ENCODE results near the gene APBA3.

APBA3 gene

DNA sequence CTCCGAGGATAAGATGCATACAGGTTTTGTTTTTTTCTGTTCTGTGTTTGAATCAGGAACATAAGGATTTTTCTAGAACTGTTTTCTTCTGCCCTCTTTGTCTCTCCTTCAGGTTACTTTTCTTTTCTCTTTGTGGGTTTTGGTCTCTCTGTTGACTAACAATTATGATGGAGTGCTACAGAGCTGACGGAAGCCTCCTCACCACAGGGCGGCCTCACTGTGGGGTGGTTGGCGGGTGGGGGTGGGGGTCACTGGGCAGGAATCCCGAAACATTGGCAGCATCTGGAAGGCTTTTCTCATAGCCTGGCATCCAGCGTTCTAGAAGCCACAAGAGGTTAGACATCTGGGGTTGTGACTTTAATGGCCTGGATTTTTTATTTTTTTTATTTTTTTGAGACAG, 36.6 kb upstream of the APBA3 start:
- no peak overlapping the region for H3K4me3 ChIP-seq (ENCODE audit: low read depth, low read length)
- TF ChIP-seq, protein P1, sequence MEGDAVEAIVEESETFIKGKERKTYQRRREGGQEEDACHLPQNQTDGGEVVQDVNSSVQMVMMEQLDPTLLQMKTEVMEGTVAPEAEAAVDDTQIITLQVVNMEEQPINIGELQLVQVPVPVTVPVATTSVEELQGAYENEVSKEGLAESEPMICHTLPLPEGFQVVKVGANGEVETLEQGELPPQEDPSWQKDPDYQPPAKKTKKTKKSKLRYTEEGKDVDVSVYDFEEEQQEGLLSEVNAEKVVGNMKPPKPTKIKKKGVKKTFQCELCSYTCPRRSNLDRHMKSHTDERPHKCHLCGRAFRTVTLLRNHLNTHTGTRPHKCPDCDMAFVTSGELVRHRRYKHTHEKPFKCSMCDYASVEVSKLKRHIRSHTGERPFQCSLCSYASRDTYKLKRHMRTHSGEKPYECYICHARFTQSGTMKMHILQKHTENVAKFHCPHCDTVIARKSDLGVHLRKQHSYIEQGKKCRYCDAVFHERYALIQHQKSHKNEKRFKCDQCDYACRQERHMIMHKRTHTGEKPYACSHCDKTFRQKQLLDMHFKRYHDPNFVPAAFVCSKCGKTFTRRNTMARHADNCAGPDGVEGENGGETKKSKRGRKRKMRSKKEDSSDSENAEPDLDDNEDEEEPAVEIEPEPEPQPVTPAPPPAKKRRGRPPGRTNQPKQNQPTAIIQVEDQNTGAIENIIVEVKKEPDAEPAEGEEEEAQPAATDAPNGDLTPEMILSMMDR (IDR thresholded peaks at IDR 0.05; ENCODE audit: low read depth, low read length, missing control alignments): no peak
- no peak for DNase-seq (ENCODE audit: low read depth)

DNA sequence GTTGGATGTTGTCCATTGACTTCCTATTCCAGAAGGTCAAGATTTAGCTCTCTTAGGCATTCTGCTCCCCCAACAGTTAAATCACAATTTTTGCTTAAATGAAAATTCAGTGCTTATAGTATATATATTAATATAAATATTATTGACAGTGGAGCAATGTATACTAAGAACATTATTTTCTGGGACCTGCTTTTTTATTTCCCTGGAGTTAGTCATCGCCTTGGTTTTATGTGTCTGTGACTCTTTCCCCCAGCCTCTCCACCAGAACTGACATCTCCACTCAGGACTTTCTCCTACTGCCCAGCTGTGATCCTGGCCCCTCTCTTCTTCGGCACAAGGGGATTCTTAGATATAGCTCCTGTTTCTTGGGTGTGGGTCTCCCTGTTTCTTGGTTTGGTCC, 34.9 kb upstream of the APBA3 start:
- DNase-seq (ENCODE audit: low read depth): no peak
- H3K4me3 ChIP-seq (ENCODE audit: low read depth, low read length): no peak overlapping the region
- TF ChIP-seq, protein P1 (IDR thresholded peaks at IDR 0.05; ENCODE audit: low read depth, low read length, missing control alignments): no peak

DNA sequence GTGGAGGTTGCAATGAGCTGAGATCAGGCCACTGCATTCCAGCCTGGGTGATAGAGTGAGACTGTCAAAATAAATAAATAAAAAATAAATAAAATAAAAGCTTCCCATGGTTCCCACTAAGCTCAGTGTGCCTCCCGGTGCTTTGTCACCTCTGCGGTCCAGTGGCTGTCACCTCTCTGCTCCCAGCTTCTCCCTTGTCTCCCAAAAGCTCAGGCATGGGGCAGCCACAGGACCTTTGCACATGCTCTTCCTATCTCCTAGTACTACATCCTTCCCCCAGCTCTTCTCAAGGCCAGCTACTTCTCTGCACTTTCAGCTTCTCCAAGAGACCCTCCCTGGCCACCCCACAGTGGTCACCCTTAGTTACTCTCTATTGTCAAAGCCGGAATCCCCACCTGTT, 32.3 kb upstream of the APBA3 start:
- TF ChIP-seq, protein P1 (IDR thresholded peaks at IDR 0.05; ENCODE audit: low read depth, low read length, missing control alignments): no peak
- no peak for DNase-seq (ENCODE audit: low read depth)
- H3K4me3 ChIP-seq (ENCODE audit: low read depth, low read length): no peak overlapping the region

DNA sequence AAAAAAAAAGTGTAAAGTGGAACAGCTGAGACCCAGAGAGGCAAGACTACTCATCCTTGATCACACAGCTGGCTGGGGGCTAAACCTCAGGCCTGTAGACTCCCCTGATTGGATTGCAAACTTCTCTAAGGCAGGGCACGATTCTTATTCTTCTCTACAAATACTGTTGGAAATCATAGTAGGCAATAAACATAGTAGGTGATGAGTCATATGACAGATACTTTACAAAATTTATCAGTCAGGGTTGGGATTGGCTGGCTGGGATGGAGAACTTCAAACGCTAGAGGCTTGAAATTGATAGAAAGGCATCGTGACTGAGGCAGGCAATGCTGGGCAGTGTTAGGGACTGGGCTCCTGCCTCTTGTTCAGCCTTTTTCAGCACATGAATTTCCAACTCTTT, 30.6 kb upstream of the APBA3 start:
- no peak overlapping the region for H3K4me3 ChIP-seq (ENCODE audit: low read depth, low read length)
- DNase-seq (ENCODE audit: low read depth): no peak
- TF ChIP-seq, protein P1 (IDR thresholded peaks at IDR 0.05; ENCODE audit: low read depth, low read length, missing control alignments): no peak

DNA sequence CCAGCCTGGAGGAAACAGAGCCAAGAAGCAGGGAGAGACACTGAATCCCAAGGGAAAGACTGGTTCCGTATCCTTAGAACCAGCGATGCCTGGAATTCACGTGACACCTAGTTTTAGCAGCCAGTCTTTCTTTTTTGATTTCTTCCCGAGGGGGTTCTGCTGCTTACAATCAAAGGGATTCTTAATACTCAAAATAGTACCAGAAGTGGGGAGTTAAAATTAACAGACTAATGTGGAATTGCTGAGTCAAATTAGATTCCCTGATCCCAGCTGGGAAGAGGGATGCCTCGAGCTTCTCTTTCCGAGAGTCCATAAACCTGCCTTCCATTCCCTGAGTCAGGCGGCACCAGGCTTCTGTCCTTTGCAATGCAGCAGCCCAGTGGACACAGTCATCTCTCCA, 29.4 kb upstream of the APBA3 start:
- no peak for DNase-seq (ENCODE audit: low read depth)
- TF ChIP-seq, protein P1 (IDR thresholded peaks at IDR 0.05; ENCODE audit: low read depth, low read length, missing control alignments): no peak
- H3K4me3 ChIP-seq (ENCODE audit: low read depth, low read length): no peak overlapping the region

DNA sequence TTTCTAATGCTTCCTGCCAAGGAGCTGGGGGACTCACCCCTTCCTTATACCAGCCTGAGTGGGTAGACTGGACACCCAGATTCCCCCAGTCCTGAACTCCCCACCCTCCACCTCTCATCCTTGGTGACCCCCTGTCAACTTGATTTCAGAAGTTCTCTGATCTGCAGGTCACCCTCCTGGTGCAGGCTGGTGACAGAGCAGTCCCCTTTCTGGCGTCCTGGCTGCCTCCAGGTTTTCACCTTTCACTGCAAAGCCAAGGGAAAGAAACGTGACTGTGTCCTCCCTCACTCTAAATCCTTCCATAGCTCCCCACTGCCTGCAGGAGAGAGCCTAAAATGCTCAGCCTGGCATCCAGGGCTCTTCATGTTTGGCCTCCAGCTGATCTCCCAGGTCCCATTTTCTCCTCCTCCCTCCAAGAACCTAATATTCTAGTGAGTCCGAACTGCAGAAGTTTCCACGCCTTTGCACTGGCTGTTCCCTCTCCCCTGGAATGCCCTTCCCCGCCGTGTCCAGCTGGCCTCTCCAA, 28.8 kb upstream of the APBA3 start:
- no peak overlapping the region for H3K4me3 ChIP-seq (ENCODE audit: low read depth, low read length)
- DNase-seq (ENCODE audit: low read depth): no peak
- TF ChIP-seq, protein P1 (IDR thresholded peaks at IDR 0.05; ENCODE audit: low read depth, low read length, missing control alignments): no peak

DNA sequence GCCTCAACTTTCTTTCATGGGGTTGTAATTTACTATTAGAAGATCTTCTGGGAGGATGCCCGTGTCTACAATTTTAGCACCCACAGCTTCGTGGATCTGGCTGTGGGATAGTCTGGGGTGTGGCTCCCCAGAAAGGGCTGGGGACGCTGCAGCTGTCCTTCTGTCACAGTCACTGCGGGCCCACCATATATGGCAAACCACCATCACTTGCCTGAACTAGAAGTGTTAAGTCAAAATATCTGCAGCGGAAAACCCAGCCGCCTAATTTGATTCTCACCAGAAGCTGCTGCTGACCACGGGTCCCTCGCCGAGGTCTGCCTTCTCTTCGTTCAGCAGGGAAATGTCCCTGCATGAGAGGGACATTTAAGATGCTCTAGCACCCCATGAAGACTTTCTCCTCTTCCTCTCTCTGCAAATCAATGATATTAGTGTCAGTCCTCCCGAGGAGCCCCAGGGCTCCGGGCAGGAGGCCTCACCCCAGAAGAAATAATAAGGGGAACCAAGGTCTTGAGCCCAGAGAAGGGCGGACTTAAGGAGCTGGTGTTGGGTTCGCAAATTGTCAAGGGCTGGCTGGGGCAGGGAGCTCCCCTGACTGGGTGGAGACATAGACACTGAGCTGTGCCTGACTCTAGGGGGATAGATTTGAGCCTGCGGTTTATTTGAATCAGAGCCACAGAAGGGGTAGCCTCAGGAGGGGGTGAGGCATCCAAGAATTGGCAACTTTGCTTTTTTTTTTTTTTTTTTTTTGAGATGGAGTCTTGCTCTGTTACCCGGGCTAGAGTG, 27.7 kb upstream of the APBA3 start:
- no peak overlapping the region for H3K4me3 ChIP-seq (ENCODE audit: low read depth, low read length)
- TF ChIP-seq, protein P1 (IDR thresholded peaks at IDR 0.05; ENCODE audit: low read depth, low read length, missing control alignments): no peak
- DNase-seq (ENCODE audit: low read depth): no peak

All from GM12864 (cell line).